GM21367 (cell line): Measurements from ENCODE around the gene CHMP4A.

Experiments
- ATAC-seq: cut with Tn5 transposase; IDR thresholded peaks from one replicate; pipeline ENCODE4 v1.9.1; 2021; ENCODE audit not compliant: unreplicated experiment

The CHMP4A gene

GRCh38 chr14:24179961-24180796 lies 33.1 kb downstream of the CHMP4A start:
- ATAC-seq, result no peak

- no peak for ATAC-seq
Observed at GRCh38 chr14:24179294-24179960, 33.9 kb downstream of the CHMP4A start.

GRCh38 chr14:24178399-24179178 lies 34.7 kb downstream of the CHMP4A start:
- no peak for ATAC-seq

GRCh38 chr14:24177891-24178290 lies 35.4 kb downstream of the CHMP4A start:
- no peak for ATAC-seq

- no peak for ATAC-seq
Observed at GRCh38 chr14:24177041-24177825, 36.1 kb downstream of the CHMP4A start.

GRCh38 chr14:24176599-24176998 lies 36.7 kb downstream of the CHMP4A start:
- ATAC-seq, result no peak

GRCh38 chr14:24172871-24173281 lies 40.4 kb downstream of the CHMP4A start:
- no peak for ATAC-seq

GRCh38 chr14:24172261-24172860 lies 40.9 kb downstream of the CHMP4A start:
- no peak for ATAC-seq

GRCh38 chr14:24171422-24172260 lies 41.6 kb downstream of the CHMP4A start, which contains the start of gene REC8:
Gene REC8 (plus strand): TSS chr14:24172080. CDS start chr14:24172553, 473 bp downstream.
- peak; percentile 78 for ATAC-seq

- ATAC-seq, result no peak
Observed at GRCh38 chr14:24167469-24168114, 45.7 kb downstream of the CHMP4A start.

- ATAC-seq, result no peak
Observed at GRCh38 chr14:24165785-24166184, 47.5 kb downstream of the CHMP4A start.

- ATAC-seq, result no peak
Observed at GRCh38 chr14:24164518-24164991, 48.7 kb downstream of the CHMP4A start.

- ATAC-seq, result no peak
Observed at GRCh38 chr14:24162093-24162492, 51.2 kb downstream of the CHMP4A start.

GRCh38 chr14:24160850-24161804 lies 52.2 kb downstream of the CHMP4A start, which contains the start of gene IRF9:
Gene IRF9 (plus strand): TSS chr14:24161265. CDS start chr14:24162145, 880 bp downstream.
- peak; percentile 65 for ATAC-seq

GRCh38 chr14:24160499-24160849 lies 52.8 kb downstream of the CHMP4A start:
- peak; percentile 5 for ATAC-seq

GRCh38 chr14:24159777-24160498 lies 53.4 kb downstream of the CHMP4A start:
- ATAC-seq, result no peak
